SK-N-SH (cell line): ENCODE measurements around the gene SLC6A11.

Experiments
- CTCF ChIP-seq: fragments of 200-600 bp; sonication (generic); IDR thresholded peaks from 2 replicates; pipeline ENCODE4 v1.6.1; 2017; ENCODE audit warnings: antibody characterized with exemption, mild to moderate bottlenecking, moderate library complexity
- EP300 ChIP-seq, 2 experiments: IDR thresholded peaks; 2 replicates each; pipeline versions ENCODE4 v1.4.0 to v1.6.1; 2012; ENCODE audit warnings: borderline replicate concordance in 1 of 2, low read depth in 1 of 2, low read length in 1 of 2
- FOSL2 ChIP-seq: IDR thresholded peaks from 2 replicates; pipeline ENCODE4 v1.4.0; 2012; ENCODE audit warnings: low read depth, mild to moderate bottlenecking, moderate library complexity, borderline replicate concordance
- MAX ChIP-seq: IDR thresholded peaks from 2 replicates; pipeline ENCODE4 v1.4.0; 2012; ENCODE audit warnings: low read depth
- POLR2AphosphoS5 ChIP-seq: IDR thresholded peaks from 2 replicates; pipeline ENCODE4 v1.6.1; 2012; ENCODE audit warnings: low read depth, low read length
- RAD21 ChIP-seq: IDR thresholded peaks from 2 replicates; pipeline ENCODE4 v1.6.1; 2012; ENCODE audit warnings: mild to moderate bottlenecking, low read length
- REST ChIP-seq: IDR thresholded peaks from 2 replicates; pipeline ENCODE4 v1.6.1; 2012; ENCODE audit warnings: mild to moderate bottlenecking, low read depth, low read length, moderate library complexity

GRCh38 chr3:10770981-10771380, 45.0 kb upstream of the SLC6A11 start:
- TF ChIP-seq POLR2AphosphoS5 (no peak), MAX (no peak), FOSL2 (no peak), RAD21 (no peak), REST (no peak), CTCF (no peak), EP300 (IDR thresholded peaks at IDR 0.05; ENCODE audit: borderline replicate concordance in 1 of 2, low read depth in 1 of 2, low read length in 1 of 2) (no peak)
